SK-N-DZ (cell line): ENCODE results near the gene TGM4.

Experiments used
- DNase-seq: peaks from one replicate; pipeline ENCODE4 v3.0.0-alpha.2; 2015; ENCODE audit warnings: low spot score

TGM4 gene

GRCh38 chr3:44954962-44955361 is 80.6 kb downstream of the TGM4 start:
- no peak for DNase-seq

GRCh38 chr3:44955917-44956316 is 81.5 kb downstream of the TGM4 start:
- no peak for DNase-seq

- no peak for DNase-seq
Measured at GRCh38 chr3:44957986-44958385, 83.6 kb downstream of the TGM4 start.

GRCh38 chr3:44958386-44958785 is 84.0 kb downstream of the TGM4 start:
- no peak for DNase-seq

- no peak for DNase-seq
Measured at GRCh38 chr3:44960387-44961026, 86.1 kb downstream of the TGM4 start.

- no peak for DNase-seq
Measured at GRCh38 chr3:44961888-44962287, 87.5 kb downstream of the TGM4 start.

- DNase-seq, result no peak
Measured at GRCh38 chr3:44962621-44963393, 88.4 kb downstream of the TGM4 start.

- DNase-seq, result no peak
Measured at GRCh38 chr3:44963571-44964325, 89.3 kb downstream of the TGM4 start.
